Ishikawa (cell line): ENCODE results near the gene CLASRP.

Experiments
- CEBPB ChIP-seq: IDR thresholded peaks from 2 replicates; pipeline ENCODE4 v1.6.1; 2012
- CREB1 ChIP-seq: IDR thresholded peaks from 2 replicates; pipeline ENCODE4 v1.6.1; 2012; ENCODE audit warnings: low read depth
- EGR1 ChIP-seq: IDR thresholded peaks from 2 replicates; pipeline ENCODE4 v1.6.1; 2012
- EP300 ChIP-seq: IDR thresholded peaks from 2 replicates; pipeline ENCODE4 v1.6.1; 2012; ENCODE audit warnings: borderline replicate concordance
- FOXM1 ChIP-seq: IDR thresholded peaks from 2 replicates; pipeline ENCODE4 v1.6.1; 2012; ENCODE audit warnings: low read depth, borderline replicate concordance
- MAX ChIP-seq: IDR thresholded peaks from 2 replicates; pipeline ENCODE4 v1.6.1; 2012
- NFIC ChIP-seq: IDR thresholded peaks from 2 replicates; pipeline ENCODE4 v1.6.1; 2012
- RAD21 ChIP-seq: IDR thresholded peaks from 2 replicates; pipeline ENCODE4 v1.6.1; 2012; ENCODE audit warnings: low read depth
- REST ChIP-seq: IDR thresholded peaks from 2 replicates; pipeline ENCODE4 v1.6.1; 2012; ENCODE audit warnings: low read depth, mild to moderate bottlenecking
- TAF1 ChIP-seq: IDR thresholded peaks from 2 replicates; pipeline ENCODE4 v1.6.1; 2012; ENCODE audit warnings: low read depth, mild to moderate bottlenecking
- TCF12 ChIP-seq: IDR thresholded peaks from 2 replicates; pipeline ENCODE4 v1.6.1; 2012; ENCODE audit warnings: low read depth
- TEAD4 ChIP-seq: IDR thresholded peaks from 2 replicates; pipeline ENCODE4 v1.6.1; 2012
- USF1 ChIP-seq: IDR thresholded peaks from 2 replicates; pipeline ENCODE4 v1.6.1; 2012
- YY1 ChIP-seq: IDR thresholded peaks from 2 replicates; pipeline ENCODE4 v1.6.1; 2012; ENCODE audit warnings: low read depth
- ZBTB7A ChIP-seq: IDR thresholded peaks from 2 replicates; pipeline ENCODE4 v1.6.1; 2012; ENCODE audit warnings: low read depth

CLASRP gene

GRCh38 chr19:45038931-45039893, at the start of gene CLASRP:
TSS of gene CLASRP (plus strand) at chr19:45039045. CDS start at chr19:45040213, 1,168 bp downstream.
- TF ChIP-seq MAX (peak; percentile 80), TCF12 (no peak), TAF1 (peak; percentile 90), CREB1 (peak; percentile 52; the same call in 1 of the 2 replicates)

GRCh38 chr19:44990459-44990858, 48.4 kb upstream of the CLASRP start:
- TF ChIP-seq CREB1 (no peak), ZBTB7A (no peak), TAF1 (no peak), RAD21 (no peak), YY1 (no peak)

- TF ChIP-seq YY1, result no peak
- no peak for TF ChIP-seq CREB1
- no peak for TF ChIP-seq TCF12
- no peak for TF ChIP-seq RAD21
- no peak for TF ChIP-seq CEBPB
- TF ChIP-seq TEAD4, result no peak
- no peak for TF ChIP-seq MAX
- no peak for TF ChIP-seq EP300
Observed at GRCh38 chr19:44990966-44991365, 47.9 kb upstream of the CLASRP start.

GRCh38 chr19:44992336-44993163, 46.3 kb upstream of the CLASRP start:
- no peak for TF ChIP-seq ZBTB7A
- TF ChIP-seq TCF12, result no peak
- no peak for TF ChIP-seq MAX

GRCh38 chr19:44993526-44993925, 45.3 kb upstream of the CLASRP start:
- TF ChIP-seq MAX (no peak), YY1 (no peak), USF1 (no peak), NFIC (no peak), CREB1 (no peak), CEBPB (no peak), FOXM1 (no peak), TCF12 (no peak), TEAD4 (no peak), ZBTB7A (no peak), EGR1 (no peak), REST (no peak), TAF1 (no peak), RAD21 (no peak), EP300 (no peak)

- no peak for TF ChIP-seq EP300
- TF ChIP-seq NFIC, result no peak
- TF ChIP-seq MAX, result no peak
- TF ChIP-seq TAF1, result no peak
Observed at GRCh38 chr19:44993926-44994537, 44.8 kb upstream of the CLASRP start.

GRCh38 chr19:44998025-44998424, 40.8 kb upstream of the CLASRP start:
- no peak for TF ChIP-seq USF1
- TF ChIP-seq EP300, result no peak
- TF ChIP-seq MAX, result no peak
- no peak for TF ChIP-seq CEBPB
- no peak for TF ChIP-seq CREB1
